Endometrial microvascular endothelial cells (primary cell): ENCODE measurements around the gene SLC17A9. TPM values are rescaled to one million over a fixed set of nuclear protein-coding genes. Genes with fewer than 3 reads are reported as not detected.

Source experiments
- in situ Hi-C: cut with HindIII; loops from 2 replicates; pipeline ENCODE4 v1.10.0; 2017; ENCODE audit warnings: low sequenced_read_pairs, low pct_unique_long_range_greater_than_20kb; ENCODE audit errors: inconsistent ontology term
- total RNA-seq: library from RNA; depleted of rRNA; stranded (reverse); fragments of >200 nt; gene quantifications from one replicate; pipeline ENCODE4 v1.2.3, GENCODE V29; 2015; ENCODE audit errors: inconsistent ontology term

Gene SLC17A9
- total RNA-seq, 1 donor from 2014 or later, result 18.6 TPM

DNA sequence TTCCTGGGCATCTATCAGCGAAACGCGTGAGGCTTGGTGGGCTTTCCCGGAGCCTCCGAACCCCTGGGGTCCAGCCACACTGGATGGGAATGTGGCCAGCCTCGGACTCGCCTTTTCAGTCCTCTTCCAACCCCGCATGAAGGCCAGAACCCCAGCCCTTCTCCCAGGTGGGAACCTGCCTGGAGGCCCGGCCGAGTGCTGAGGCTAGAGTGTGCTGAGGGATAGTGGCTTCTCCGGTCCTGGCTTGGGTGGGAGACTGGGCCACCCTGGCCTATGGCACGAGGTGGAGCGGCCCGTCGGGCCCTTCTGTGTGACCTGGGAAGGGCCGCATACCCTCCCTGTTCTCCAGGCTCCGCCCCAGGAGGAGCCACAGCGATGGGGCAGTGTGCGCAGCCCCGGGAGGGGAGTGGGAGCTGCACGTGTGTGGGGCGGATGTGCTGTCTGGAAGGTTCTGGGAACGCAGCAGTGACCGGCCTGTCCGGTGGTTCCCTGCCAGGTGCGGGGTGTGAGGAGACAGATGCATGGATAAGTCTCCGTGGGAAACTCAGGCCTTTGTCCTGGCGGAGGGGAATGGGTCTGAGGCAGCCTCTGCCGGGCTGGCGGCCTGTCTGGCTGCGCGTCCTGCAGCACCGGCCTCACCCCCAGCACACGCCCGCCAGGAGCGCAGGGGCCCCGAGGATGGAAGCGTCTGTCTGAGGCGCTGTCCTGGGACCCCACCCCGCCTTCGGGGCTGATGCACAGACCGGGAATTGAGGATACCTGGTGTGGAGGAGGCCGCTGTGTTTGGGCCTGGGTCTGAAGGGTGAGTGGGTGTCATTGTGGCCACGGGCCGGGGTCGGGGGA lies 55.4 kb downstream of the SLC17A9 start:
- in situ Hi-C loops, result no loop called here

DNA sequence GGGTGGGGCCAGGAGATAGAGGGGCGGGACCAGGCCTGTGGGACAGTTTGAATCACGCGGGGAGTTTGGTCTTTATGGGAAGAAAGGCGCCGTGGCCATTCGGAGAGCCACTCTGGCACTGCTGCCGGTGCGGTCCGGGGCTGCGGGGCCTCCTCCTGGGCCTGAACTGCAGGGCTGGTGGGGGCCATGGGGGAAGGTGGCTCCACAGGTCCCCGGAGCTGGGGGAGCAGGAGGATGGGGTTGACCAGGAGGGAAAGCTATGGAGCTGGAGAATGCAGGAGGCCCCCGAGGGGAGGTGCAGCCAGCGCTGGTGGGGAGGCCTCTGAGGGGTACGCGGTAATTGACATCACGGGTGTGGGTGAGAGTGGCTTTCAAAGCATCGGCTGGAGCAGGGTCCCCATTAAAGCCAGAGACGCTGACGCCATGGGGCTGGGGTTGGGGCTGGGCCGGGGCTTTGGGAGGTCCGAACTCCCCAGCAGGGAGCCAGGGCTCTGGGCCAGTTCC lies 56.1 kb downstream of the SLC17A9 start:
- in situ Hi-C loops, result no loop called here

DNA sequence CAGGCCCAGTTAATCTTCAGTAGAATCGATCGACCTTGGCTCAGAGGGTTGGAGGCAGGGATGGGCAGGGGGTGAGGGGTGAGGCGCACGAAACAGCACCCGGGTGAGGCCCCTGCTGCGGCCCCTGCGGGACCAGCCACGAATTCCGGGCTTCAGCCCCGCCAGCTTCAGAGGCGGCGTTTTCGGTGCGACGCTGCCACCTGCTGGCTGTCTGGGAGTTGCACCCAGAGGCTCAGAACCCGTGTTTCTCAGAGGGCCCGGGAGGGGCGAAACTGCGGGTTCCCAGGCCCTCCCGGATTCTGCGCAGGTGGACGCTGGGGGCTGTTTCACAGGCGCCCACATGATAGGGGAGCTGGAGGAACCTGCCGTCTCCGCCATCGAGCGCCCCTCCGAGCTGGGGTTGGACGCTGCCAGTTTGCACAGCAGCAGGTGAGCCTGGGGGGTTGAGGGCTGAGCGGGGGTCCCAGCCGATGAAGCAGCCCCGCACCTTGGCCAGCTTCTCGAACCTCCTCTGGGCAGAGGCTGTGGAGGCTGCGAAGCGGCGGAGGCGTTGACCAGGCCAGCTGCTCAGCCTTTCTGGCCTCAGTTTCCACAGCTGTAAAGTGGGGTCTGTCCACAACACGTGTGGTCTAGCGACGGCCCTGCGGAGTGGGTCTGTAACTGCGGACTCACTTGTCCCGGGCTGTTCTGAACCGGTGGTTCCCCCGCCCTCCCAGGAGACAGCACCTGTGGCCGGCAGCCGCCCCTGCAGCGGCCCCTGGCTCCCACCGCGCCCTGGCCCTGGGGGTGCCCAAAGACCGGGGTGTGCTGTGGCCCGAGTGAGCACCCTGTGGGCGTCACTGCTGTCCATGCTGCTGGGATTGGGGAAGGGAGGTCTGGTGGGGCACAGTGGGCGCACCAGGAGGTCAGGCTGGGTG lies 56.8 kb downstream of the SLC17A9 start:
- in situ Hi-C loops, result no loop called here

DNA sequence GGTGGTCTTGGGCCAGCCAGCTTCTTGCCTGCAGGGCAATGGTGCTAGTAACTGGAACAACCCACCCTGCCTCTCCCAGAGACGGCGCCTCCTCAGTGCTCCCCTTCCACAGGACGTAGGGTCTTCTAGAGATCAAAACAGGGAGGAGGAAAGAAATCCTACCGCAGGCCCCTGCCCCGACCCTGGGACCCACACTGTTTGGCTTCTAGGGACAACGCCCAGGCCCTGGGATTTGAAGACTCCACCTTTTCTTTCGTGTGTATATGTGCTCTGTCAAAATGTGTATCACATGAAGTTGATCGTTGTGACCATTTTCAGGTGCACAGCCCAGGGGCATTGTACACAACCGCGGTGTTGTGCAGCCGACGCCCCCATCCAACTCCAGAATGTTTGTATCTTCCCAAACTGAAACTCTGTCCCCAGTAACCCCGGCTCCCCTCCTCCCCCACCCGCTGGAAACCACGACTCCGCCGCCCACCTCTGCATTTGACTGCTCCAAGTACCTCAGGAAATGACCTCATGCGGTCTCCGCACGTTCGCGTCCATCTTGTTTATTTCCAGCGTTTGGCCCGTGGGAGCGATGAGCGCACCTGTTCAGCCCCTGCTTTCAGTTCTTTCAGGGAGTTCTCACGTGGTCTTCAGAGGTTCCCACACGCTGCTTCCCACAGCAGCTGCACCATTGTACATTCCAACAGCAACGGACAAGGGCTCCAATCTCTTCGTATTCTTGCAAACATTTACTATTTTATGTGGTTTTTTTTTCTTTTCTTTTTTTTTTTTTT lies 57.7 kb downstream of the SLC17A9 start:
- in situ Hi-C loops, result no loop called here

DNA sequence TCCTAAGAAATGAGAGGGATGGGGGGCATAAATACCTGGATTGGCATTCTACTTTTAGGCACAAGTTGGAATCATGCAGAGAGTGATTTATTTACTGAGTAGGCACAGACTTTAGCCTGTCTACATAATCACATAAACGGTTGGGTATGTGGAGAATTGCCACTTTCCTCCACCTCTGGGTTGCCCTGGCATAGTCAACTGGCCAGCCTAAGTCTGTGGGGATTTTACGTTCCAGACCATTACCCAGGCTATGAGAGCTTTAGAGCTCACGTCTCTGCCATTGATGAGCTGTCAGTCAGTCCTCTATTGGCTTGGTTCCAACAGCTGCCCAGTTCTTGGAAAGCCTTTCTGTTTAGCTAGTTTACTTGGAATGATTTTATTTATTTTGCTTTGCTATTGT lies 59.3 kb downstream of the SLC17A9 start:
- in situ Hi-C loops, result no loop called here

DNA sequence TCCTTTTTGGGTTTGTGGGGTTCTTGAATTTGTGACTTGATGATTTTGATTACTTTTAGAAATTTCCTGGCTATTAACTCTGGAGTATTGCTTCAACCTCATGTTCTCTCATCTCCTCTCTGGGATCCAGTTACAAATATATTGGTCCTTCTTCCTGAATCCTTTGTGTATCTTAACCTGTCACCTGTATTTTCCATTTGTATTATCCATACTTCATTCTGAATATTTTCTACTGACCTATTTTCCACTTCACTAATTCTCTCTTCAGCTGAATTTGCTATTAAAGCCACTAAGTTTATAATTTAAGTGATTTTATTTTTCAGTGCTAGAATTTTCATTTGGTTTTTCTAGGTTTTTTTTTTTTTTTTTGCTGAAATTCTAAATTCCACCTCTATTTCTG lies 60.7 kb downstream of the SLC17A9 start:
- in situ Hi-C loops, result no loop called here

DNA sequence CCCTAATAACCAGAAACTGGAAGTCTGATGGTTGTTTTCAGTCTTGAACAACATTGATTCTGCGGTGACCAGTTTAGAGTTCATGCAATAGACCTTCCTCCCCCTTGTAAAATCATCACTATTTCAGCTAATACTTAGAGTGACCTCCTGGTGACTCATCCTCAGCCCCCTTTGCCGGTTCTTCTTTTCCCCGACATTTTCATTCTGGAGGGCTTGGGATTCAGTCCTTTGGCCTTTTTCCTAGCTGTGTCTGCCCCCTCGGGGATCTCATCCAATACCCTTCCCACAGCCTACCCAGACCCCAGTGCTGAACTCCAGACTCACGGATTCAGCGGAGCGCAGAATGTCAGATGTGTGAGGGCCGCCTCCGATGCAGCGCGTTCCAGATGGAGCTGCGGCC lies 61.8 kb downstream of the SLC17A9 start:
- in situ Hi-C loops, result no loop called here

DNA sequence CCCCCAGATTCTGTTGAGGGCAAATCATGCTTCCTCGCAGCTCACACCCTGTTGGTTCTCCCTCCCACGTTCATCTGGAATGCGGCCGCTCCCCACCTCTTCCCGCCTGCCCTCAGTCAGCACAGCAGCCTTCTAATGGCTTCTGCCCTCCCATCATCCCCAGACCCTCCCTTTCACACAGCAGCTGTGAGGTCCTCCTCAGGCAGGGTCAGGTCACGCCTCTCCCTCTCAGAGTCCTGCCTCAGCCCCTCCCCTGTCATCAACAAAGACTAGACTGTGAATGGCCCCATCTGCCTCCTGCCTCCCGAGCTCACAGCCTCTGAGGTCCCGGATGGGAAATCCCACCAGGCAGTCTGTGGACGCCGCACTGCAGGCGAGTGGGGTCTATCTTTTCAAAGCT lies 62.2 kb downstream of the SLC17A9 start:
- in situ Hi-C loops, result no loop called here

DNA sequence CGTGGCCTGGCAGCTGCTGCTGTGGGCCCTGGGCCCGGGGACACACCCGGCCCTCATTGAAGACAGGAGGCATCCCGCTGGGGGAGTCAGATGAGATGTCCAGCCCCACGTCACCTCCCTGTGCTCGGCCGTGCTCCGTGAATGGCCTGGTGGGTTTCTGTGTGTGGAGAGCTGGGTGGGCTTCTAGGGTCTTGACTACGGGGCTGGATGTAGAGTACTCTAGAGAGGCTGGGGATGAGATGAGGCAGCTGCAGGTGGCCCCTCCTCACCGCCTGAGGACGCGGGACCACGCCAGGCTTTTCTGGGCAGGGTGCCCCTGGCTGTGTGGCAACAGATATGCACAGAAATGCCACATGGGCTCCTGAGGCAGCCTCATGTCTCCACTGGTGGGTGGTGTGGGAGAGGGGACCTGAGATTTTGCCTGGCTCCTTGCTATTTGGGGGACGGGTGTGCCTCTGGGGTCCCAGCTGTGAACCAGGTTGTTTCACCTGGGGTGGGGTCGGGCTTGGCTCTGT lies 62.7 kb downstream of the SLC17A9 start:
- in situ Hi-C loops, result no loop called here

DNA sequence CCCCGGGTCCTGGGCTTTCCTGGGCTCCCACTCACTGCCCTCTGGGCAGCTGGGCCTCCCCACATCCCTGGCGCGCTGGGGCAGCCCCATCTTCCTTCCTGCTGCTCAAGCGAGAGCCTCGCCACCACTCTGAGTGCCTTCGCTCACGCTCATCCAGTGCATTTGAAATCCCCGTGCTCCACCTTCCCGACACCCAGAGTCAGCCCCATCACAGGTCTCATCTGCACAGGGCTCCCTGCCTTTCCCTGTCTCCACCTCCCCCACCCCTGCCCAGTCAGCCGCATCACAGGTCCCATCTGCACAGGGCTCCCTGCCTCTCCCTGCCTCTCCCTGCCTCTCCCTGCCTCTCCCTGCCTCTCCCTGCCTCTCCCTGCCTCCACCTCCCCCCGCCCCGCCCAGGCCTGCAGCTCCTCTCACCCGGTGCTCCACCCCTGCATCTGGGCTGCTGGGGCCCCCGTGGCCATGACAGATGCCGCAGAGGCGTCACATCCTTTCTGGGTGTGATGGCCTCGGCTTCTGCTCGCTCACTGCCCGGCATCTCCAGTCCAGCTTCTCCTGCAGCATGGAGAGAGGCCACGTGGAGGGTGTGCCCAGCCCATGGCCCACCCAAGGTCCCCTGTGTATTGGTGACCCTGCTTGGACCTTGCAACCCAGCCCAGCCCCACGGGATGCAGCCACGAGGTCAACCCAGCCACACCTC lies 63.3 kb downstream of the SLC17A9 start:
- in situ Hi-C loops, result no loop called here

DNA sequence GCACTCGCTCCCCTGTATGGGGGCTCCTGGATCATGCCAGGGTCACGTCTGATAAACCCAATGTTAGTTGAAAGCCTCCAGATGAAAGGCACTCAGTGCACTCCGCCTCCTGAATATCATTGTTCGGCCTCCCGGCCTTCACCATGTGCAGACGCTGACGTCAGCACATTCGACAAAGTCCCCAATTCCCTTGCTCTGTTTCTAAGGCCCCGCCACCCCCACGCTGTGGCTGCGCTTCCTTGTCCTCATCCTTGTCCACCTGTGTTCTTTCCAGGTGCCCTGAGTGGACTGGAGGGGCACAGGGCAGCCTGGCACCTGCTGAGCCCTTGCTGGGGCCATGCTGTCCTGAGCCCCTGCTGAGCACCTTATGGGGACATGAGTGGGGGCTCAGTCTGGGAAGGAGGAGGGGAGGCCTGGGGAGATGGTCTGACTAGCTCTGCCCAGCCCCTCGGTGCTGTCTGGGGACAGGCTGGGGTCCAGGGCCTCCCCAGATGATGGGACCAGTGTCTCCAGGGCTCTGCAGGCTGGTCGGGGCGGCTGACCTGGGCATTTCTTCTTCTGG lies 64.1 kb downstream of the SLC17A9 start:
- in situ Hi-C loops, result no loop called here

DNA sequence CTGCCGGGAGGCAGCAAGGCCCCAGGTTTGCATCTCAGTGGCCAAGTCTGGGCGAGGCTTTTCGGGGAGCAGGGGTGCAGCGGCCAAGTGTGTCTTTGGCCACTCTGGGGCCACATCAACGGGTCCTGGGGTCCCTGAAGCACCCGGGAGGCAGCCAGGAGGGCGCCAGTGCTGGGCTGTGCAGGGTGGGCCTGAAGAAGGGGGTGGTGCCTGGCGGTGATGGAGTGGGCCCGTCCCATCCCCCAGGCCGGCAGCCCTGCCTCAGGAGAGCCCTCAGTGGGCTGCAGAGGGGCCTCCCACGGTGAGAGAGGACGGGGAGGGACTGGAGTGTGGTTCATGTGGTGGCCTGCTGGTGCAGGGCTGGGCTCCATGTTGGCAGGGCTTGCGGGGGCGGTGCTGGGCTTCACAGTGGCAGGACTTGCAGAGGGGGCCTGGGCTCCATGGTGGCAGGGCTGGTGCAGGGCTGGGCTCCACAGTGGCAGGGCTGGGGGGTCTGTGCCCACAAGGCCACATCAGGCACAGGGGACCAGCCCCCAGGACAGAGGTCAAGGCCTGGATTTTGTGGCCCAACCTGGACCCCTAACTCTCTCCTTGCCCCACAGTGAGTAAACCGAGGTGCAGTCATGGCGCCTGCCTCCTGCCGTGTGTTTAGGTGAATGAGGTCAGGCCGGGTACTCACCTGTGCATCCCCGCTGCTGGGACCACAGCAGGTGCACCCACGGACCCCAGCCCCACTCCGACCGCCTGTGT lies 64.7 kb downstream of the SLC17A9 start:
- in situ Hi-C loops, result no loop called here

DNA sequence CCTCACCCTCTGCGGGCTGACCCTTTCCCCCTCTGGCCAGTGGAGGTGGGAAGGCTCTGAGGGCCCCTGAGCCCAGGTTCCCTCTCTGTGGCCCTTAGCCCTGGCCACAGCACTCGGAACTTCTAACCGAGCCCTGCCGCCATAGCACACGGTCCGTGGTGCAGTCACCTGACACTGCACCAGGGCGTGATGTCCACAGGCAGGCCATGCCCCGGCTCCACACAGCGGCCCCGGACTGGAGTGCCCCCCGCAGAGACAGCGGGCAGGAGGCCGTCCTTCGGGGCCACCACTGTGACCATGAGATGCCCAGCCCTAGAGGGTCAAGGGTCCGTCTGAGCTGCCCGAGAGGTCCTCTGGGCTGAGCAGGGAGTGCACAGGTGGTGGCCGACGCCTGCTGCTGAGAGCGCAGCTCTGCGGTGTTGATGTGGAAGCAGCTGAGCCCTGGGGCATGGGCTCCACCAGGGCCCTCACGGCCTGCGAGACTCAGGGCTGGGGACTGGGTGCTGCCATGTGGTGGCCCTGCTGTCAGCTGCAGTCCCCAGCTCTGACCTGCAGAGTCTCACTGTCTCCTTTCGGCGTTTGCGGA lies 65.4 kb downstream of the SLC17A9 start:
- in situ Hi-C loops, result no loop called here
